Kidney capillary endothelial cell (primary cell): ENCODE results near the gene THOC6.

Source experiments
- DNase-seq: peaks from one replicate; pipeline ENCODE4 v3.0.0-alpha.2; 2018; ENCODE audit warnings: low spot score

THOC6 gene

DNA sequence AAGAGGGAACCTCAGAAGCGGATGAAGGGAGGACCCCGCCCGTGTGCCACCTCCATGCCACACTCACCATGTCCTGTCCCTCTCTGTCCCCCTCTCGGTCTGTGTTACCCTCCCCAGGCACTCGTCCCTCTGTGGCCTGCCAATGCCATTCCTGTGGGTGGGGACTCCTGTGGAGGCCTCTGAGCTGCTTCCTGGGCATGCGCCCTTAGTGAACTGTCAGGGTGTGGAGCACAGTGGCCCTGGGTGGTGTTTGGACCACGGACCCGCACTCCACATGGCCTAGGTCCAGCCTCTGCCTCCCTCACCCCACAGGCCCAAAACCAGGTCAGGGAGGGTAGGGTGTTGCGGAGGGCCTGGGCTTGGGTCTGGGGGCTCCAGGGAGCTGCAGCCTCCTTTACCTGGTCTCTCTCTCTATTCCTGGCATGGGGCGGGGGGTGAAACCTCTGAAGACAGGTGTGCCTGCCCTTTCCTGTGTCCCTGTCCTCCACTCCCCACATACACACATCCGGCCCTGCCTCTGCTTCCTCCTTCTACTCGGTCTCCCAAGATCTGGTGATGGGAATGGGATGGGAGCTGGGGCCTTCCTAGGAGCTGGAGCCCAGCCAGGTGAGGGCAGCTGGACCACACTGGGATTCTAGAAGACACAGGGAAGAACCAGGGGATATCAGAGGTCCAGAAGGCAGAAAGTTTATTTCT, 32.1 kb upstream of the THOC6 start:
- no peak for DNase-seq

DNA sequence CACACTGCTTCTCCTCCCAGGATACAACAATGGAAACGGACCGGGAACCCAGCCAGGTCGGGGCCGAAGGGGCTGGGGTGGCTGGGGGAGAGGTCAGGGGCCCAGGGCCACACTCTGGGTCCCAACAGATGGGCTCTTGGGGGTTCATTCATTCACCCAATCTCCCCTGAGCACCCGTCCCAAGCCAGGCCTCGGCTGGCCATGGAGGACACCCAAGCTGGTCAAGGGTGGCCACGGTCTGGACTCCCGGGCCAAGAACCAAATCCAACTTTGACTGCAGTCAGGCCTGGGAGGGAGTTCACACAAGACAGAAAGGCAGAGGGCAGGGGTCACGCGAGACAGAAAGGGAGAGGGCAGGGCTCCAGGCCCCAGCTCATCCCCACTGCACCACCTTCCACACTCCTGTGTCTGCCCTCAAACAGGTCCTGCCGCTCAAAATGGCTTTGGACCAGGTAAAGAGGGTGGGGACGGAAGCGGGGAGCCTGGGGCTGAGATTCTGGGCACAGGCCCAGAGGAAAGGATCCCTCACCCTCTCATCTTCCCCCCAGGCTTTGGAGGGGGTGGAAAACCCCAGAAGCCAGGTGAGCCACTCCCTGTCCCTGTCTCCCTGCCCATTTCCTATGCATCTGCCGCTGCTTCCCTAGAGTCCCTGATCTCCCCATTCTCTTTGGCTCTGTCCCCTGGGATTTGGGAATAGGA, 31.3 kb upstream of the THOC6 start:
- no peak for DNase-seq

DNA sequence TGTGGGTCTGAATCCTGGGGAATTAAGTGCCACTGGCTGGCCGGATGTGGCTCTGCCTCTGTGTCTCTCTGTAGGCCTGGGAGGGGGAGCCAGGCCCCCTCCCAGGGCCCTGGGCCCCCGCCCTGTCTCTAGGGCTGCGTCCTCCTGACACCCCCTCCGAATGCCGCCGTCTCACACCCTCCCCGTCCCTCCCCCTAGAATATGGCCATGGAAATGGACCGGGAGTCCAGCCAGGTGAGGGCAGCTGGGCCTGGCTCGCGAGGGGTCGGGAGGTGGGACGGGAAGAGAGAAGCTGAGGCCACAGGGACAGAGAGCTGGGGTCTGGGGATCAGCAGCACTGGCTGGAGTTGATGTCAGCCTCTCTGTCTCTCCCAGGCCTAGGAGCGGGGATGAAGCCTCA, 27.5 kb upstream of the THOC6 start:
- DNase-seq = no peak

DNA sequence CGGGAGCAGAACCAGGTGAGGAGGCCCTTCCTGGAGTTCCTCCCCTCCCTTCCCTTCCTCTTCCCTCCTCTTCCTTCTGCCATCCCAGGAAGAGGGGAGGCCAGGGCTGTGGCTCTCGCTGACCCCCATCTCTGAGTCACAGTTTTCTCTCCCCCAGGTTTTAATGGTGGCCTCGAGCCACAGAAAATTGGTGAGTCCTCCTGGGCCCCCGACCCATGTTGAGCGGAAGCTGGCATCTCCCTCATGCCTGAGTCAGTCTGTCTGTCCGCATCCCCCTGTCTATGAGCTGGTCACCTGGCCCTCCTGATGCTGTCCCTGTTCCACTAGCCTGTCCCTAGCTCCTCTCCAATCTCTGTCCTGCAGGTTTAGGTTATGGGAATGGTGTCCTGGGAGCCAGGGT, 23.9 kb upstream of the THOC6 start:
- no peak for DNase-seq

DNA sequence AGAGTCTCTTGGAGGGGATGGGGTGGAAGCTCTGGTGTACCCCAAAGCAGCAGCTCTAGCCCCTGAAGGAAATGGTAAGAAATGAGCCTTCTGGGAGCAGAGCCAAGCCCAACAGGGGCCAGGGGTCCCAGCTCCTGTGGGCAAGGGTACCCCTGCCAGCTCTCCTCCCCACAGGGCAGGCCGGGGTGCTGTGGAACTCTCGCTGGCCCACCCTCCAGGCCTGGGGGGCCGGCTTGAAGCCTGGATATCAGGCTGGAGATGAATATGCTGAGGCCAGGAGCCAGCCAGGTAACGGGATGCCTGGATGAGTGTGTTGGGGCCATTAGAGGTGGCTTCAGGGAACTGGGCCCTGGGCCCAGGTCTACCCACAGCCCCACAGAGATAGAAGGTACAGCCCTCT, 23.3 kb upstream of the THOC6 start:
- no peak for DNase-seq

DNA sequence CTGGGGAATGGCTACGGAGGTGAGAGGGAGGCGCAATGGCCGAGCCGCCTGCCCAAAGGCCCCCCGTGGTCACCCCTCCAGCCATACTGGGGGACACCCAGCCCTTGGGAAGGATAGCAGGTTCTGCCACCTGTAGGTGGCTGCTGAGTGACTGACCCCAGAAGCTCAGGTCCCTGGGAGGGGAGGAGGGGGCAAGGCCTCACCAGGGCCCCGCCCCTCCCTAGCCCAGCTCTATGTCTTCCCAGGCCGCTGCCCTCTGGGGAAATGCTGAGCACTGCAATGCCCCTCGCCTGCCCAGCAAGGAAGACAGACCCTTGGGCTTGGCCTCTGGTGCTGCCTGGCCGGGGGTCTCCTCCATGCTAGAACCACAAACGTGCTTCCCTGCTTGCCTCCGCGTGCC, 22.5 kb upstream of the THOC6 start:
- no peak for DNase-seq

DNA sequence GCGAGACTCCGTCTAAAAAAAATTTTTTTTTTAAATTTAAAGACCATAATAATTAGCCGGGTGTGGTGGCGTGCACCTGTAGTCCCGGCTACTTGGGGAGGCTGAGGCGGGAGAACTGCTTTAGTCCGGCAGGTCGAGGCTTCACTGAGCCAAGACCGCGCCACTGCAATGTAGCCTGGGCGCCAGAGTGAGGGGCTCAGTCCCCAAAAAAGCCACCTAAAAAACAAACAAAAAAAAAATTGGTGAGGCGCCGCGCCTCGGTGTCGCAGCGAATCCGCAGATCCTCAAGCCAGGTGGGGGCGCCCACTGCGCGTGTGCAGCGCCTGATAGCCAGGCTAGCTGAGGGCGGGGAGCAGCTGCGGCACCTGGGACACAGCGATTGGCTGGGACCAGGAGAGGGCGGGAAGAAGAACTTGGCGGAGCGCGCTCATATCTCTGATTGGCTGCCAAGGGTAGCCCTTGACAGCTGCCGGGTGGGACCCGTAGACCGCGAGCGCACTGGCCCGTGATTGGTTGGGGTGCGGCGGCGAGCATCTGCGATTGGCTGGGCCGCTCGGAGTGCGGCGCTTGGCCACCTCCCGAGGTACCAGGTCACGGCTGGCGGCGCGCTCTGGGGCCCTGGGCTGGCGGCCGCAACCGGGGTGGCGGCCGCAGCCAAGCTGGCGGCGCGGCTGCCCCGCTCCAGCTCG, 20.1 kb upstream of the THOC6 start:
- peak; percentile 99 for DNase-seq

DNA sequence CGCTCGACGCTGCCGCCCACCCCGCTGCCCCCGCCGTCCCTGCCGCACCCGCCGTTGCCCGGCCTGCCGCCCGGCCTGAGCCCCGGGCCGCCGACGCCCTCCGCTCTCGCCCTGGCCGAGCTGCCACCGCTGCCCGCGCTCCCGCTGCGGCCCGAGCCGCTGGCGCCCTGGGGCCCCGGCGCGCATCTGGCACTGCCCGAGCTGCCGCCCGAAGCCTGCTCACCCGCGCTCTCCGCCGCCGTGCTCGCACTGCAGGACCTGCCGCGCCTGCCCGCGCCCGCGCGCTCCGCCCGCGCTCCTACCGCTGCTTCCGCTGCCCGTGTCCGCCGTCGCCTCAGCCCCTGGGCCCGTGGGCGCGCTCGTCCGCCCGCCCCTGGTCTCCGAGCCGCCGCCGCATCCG, 19.5 kb upstream of the THOC6 start:
- no peak for DNase-seq

DNA sequence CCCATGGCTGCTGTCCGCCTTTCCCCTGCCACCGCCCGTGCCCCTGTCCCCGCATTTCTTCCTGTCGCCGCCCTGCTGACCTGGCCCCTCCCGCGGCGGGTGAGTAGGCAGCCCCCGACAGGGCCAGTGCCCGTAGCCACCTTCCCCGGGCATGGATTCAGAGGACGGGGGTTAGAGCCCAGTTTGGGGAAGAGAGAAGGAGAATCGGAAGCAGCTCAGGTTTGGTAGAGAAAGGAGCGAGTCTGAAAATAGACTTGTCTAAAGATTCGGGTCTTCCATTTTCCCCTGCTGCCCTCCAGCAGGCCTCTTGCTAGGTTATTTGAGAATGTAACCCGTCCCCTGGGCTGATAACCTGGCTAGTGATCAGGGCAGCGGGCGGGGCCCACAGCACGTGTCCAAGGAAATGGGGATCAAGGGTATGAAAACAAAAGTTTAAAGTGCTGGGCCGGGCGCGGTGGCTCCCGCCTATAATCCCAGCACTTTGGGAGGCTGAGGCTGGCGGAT, 19.0 kb upstream of the THOC6 start:
- DNase-seq = no peak

DNA sequence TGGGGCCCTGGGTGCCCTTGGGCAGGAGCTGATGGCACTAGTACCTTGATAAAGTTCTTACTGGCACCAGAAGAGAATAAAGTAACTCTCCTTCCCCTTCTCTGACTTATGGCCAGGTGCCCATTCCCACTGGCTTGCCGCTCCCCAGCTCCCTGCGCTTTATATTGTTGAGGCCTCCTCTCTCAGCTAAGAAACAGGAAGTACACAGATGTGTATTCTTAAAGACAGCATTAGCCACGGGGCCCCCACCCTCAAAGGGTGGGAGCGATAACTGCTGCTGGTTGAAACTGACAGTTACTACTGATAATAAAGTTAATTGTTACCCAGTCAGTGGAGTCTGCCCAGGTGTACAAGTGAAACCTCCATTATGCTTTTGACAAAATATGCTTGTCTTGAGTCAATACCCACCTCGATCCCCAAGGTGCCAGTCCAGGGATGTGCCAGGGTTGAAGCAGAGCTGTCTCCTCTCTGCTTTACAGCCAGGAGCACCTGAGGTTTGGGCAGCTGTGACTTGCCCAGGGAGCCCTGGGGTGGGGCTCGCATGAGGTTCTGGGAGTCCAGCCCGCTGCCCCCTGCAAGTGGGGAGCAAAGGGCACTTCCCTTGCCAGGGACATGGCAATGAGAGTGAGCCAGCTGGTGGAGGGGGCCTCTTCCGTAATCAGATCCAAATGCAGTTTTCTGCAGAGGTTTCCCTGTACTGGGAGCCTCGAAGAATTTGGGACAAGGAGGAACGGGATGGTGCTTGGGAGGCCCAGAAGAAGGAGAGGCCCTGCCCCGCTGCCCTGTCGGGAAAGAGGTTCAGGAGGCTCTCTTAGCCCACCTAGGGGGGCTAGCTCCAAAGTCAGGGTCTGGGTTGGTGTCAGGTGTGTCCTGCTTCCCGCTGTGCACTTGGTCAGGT, 16.5 kb upstream of the THOC6 start:
- DNase-seq = no peak

DNA sequence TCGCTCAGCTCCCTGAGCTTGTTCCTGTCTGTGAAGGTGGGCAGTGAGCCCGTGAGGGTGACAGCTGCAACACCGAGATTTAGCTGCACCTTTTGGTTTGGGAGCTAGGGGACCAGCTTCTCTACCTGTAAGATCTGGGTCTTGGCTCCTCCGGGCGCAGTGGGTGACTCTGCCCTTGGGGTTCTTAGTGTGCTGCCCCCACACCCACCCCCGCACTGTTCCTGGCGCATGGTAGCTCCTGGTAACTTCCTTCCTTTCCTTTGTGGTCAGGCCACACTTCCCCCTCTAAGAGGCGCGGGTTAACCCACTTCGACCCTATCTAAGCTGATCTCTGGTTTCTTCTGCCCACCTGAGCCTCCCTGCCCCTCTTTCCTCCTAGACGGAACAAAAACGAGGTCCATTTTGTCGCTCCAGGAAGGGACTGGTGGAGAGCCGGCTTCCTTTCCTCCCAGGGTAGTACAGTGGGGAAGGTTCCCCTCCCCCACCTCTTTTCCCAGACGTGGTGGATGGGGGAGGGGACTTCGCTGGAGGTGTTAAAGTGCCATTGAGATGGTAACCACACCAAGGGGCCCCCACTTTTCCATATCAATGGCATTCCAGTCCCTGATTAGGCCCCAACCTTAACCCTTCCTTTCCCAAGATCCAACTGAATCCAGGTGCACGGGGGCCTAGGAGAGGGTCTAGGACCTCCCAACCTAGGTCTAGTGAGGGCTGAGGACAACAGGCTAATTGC, 15.7 kb upstream of the THOC6 start:
- DNase-seq = no peak

DNA sequence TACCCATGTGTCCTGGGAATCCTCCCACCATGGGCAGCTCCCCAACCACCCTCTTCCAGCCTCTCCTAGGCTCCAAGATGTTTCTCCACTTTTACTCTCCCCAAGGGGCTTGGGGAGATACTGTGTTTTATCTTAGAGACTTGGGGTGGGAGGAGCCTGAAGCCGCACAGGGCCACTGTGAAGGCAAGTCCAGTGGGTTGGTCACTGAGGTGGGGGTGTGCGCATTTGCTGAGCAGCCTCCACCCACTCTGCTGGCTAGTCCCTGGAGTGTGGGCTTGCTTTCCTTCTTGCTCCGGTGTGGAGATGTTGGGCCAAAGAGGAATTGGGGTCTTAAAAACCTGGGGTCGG, 15.2 kb upstream of the THOC6 start:
- DNase-seq = no peak

DNA sequence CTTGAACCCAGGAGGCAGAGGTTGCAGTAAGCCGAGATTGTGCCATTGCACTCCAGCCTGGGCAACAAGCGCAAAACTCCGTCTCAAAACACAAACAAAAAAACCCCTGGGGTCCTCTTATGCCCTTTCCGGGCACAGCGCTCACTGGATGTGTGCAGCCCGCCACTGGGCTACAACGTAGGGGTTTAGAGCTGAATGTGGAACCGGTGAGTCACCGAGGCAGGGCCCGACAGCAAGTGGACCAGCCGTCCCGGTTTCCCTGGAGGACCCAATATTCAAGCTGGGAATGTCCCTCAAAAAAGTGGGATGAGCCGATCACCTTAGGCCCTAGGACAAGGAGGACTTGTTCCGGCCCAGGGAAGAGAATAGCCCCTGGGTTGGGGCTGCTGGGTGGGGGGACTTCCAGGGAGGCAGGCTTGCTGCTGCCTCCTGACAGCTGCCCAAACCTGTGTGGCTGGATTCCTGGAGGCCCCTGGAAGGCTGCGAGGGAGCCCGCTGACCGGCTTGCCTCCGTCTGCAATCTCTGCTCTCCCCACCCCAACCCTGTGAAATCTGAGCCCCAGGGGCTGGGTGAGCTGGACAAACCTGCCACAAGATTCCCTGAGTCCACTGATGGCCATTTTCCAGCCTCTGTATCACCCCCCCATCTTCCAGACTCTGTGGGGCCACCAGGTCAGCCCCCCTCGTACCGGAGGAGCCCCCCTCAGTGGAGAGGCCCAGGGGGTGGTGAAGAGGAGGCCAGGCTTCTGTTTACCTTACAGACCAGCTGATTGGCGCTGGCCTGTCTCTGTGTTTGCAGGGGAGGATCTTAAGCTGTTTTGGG, 14.1 kb upstream of the THOC6 start:
- no peak for DNase-seq

DNA sequence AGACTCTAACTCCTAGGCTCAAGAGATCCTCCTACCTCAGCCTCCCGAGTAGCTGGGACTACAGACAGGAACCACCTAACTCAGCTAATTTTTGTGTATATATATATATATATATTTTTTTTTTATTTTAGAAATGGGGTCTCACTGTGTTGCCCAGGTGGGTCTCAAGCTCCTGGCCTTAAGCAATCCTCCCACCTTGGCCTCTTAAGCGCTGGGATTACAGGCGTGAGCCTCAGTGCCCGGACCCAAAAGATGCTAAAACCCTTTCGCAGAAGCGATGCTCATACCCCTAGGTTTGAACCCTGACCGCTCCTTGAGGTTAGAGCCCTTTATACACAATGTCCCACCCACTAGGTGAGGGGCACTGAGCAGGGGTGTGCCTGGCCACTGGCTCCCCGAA, 13.3 kb upstream of the THOC6 start:
- DNase-seq = no peak

DNA sequence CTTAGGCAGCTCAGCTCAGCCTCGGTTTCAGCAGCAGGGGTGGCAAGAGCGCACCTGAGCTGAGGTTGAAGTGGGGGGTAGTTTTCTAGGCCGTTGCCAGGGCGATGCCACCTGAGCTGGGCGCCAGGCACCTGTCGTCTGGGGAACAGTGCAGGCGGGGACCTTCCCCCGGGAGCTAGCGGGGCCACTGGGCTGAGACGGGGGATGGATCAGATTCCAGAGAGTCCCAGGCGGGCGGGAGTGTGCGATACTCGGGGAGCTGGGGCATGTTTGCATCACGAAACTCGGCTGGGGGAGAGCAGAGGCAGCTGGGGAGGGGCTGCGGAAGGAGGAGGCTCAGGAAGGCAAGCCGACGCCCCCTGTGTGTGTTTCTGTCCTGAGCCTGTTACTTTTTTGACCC, 11.6 kb upstream of the THOC6 start:
- DNase-seq = no peak

DNA sequence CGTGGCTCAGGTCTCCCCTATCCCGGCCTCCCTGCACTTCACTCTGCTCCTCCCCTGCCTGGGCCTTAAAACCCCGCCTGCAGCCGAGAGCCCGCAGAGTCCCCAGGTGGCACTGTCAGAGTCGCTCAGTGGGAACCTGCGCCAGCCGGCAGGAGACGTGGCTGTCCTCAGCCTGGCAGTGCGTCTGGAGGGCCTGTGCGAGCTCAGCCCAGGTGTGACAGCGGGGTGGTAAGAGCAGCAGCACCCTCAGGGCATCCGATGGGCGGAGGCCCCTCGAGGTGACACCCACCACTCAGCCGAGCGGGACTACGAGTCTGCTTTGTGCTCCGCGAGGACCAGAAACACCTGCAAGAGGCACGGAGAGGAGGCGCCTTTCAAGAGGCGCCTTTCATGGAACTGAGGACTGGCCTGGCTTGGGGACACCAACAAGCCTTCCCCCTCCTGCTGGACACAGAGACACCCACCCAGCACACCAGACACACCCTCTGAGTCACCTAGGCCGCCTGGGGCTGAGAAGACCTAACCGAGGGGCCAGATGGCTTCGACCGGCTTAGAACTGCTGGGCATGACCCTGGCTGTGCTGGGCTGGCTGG, 10.9 kb upstream of the THOC6 start, which contains the start of gene CLDN9:
TSS of gene CLDN9 (plus strand) at position 96 of the 593 bp plus-strand sequence. CDS start at position 536, 440 bp downstream.
- DNase-seq = no peak

DNA sequence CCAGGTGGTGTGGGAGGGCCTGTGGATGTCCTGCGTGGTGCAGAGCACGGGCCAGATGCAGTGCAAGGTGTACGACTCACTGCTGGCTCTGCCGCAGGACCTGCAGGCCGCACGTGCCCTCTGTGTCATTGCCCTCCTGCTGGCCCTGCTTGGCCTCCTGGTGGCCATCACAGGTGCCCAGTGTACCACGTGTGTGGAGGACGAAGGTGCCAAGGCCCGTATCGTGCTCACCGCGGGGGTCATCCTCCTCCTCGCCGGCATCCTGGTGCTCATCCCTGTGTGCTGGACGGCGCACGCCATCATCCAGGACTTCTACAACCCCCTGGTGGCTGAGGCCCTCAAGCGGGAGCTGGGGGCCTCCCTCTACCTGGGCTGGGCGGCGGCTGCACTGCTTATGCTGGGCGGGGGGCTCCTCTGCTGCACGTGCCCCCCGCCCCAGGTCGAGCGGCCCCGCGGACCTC, 10.3 kb upstream of the THOC6 start:
- DNase-seq = no peak

DNA sequence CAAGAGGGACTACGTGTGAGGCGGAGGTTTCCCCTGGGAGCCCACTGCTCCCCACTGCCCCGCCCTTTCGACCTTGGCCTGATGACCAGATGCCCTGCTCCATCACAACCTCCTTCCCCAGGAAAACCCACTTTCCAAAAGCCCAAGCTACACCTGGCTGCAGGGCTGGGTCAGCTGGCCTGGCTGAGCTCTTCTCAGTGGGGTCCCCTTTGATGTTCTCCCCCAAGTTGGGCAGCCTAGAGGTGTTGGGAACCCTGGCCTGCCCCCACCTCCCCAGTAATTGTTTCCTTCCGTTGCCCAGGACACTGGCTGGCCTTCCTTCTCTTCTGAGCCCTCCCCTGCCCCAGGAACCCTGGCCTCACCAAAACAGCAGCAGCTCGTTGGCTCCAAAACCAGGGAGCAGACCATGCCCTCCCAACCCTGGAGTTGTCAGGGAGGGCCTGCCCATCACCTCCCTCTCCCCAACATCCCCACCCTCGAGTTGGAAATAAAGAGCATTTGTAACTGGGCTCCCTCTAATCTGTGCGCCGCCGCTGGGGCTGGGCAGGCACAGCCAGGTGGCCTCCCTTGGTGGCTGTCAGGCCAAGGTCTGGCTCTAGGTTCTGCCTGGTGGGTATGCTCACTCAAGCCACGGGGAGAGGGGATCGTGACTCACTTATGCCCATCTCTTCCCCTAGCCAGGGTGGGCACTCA, 9.7 kb upstream of the THOC6 start:
- no peak for DNase-seq

DNA sequence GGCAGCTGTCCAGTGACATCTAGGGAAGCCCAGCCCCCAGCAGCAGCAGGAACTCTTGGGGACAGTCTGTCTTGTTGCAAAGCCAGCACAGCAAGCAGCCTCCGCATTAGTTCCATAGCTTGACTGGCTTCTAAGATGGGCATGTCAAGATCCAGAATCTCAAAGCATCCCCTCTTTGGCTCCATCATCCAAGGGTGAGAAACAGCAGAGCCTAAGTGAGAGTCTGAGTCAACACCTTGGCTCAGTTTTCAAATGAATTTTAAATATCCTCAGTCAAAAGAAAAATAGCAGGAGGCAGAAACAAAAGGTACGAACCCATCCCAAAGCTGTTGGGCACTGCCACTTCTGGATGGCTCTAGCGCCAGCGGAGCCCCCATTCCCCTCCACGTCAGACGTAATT, 8.9 kb upstream of the THOC6 start:
- no peak for DNase-seq
